GM12872 (cell line): ENCODE results near the gene PI4KA.

ENCODE experiments used
- CTCF ChIP-seq: IDR thresholded peaks from 3 replicates; pipeline ENCODE4 v1.5.1; 2011; ENCODE audit warnings: low read depth, mild to moderate bottlenecking, low read length, moderate library complexity; ENCODE audit not compliant: insufficient read depth

The PI4KA gene

GRCh38 chr22:20839837-20840645 lies 18.6 kb downstream of the PI4KA start:
- TF ChIP-seq CTCF = no peak

GRCh38 chr22:20836987-20837823 lies 21.4 kb downstream of the PI4KA start:
- no peak for TF ChIP-seq CTCF

GRCh38 chr22:20834725-20835124 lies 23.9 kb downstream of the PI4KA start:
- TF ChIP-seq CTCF = no peak

- no peak for TF ChIP-seq CTCF
Observed at GRCh38 chr22:20834206-20834605, 24.4 kb downstream of the PI4KA start.

GRCh38 chr22:20833225-20833665 lies 25.4 kb downstream of the PI4KA start:
- TF ChIP-seq CTCF = no peak

GRCh38 chr22:20829491-20830134 lies 29.0 kb downstream of the PI4KA start:
- no peak for TF ChIP-seq CTCF

- TF ChIP-seq CTCF = no peak
Observed at GRCh38 chr22:20825624-20826023, 33.0 kb downstream of the PI4KA start.
